Panc1 (cell line): ENCODE measurements around the gene COLEC11. TPM values are rescaled to one million over a fixed set of nuclear protein-coding genes. Genes with fewer than 3 reads are reported as not detected.

Experiments
- ATAC-seq: fragments of 200-7000 bp; cut with Tn5 transposase; 2 replicates; pipeline ENCODE4 v1.9.1; 2020; ENCODE audit warnings: mild to moderate bottlenecking, moderate library complexity
- BruUV-seq: library from RNA; stranded (reverse); fragments of 400-500 nt; replicated peaks from 2 replicates; lab custom pipeline; 2021; lab: Mats Ljungman, UMichigan
- CTCF ChIA-PET: fragments of 300-600 bp; sonication (Branson Sonifier 250); formaldehyde crosslinking; loops from one replicate; lab custom pipeline; 2022; ENCODE audit warnings: antibody characterized with exemption; lab: Charles Lee
- POLR2A ChIA-PET: fragments of 300-600 bp; sonication (Branson Sonifier 250); formaldehyde crosslinking; loops from one replicate; lab custom pipeline; 2022; ENCODE audit warnings: antibody characterized with exemption; lab: Charles Lee
- DNase-seq: peaks from one replicate; pipeline ENCODE4 v3.0.0-alpha.2; 2010; ENCODE audit warnings: low read depth, low spot score
- H3K27ac ChIP-seq: 2 replicates; pipeline ENCODE4 v1.5.1; 2011; ENCODE audit warnings: mild to moderate bottlenecking, low read length, inconsistent platforms
- H3K27me3 ChIP-seq: fragments of 200-500 bp; sonication (Bioruptor generic); 2 replicates; pipeline ENCODE4 v1.6.0; 2014; ENCODE audit warnings: low read length, inconsistent platforms; ENCODE audit not compliant: control insufficient read depth, insufficient read depth
- H3K36me3 ChIP-seq: fragments of 200-500 bp; sonication (Bioruptor generic); 2 replicates; pipeline ENCODE4 v1.5.1; 2014; ENCODE audit warnings: inconsistent platforms, mild to moderate bottlenecking, low read length, moderate library complexity; ENCODE audit not compliant: control insufficient read depth, insufficient read depth
- H3K4me1 ChIP-seq: 2 replicates; pipeline ENCODE4 v1.5.1; 2011; ENCODE audit warnings: inconsistent platforms, mild to moderate bottlenecking, low read length, moderate library complexity; ENCODE audit not compliant: control insufficient read depth, insufficient read depth
- H3K4me3 ChIP-seq, 2 experiments: 2 replicates each; pipeline ENCODE4 v1.5.1; 2011 to 2012; ENCODE audit warnings: low read depth in 2 of 2, low read length in 2 of 2, mild to moderate bottlenecking in 2 of 2, inconsistent platforms in 1 of 2, moderate library complexity in 1 of 2
- H3K9me3 ChIP-seq: fragments of 200-500 bp; sonication (Bioruptor generic); 2 replicates; pipeline ENCODE4 v1.5.1; 2014; ENCODE audit warnings: low read depth, mild to moderate bottlenecking, inconsistent platforms, low read length, moderate library complexity; ENCODE audit not compliant: control insufficient read depth, insufficient read depth
- POLR2AphosphoS5 ChIP-seq: IDR thresholded peaks from 2 replicates; pipeline ENCODE4 v1.6.1; 2012; ENCODE audit warnings: mild to moderate bottlenecking, low read depth, low read length, moderate library complexity
- SIN3A ChIP-seq: IDR thresholded peaks from 2 replicates; pipeline ENCODE4 v1.6.1; 2012; ENCODE audit warnings: low read depth, mild to moderate bottlenecking, low read length, moderate library complexity, borderline replicate concordance; ENCODE audit not compliant: insufficient read depth
- TCF7L2 ChIP-seq: IDR thresholded peaks from 2 replicates; pipeline ENCODE4 v1.6.1; 2011; ENCODE audit warnings: mild to moderate bottlenecking, low read depth, low read length, inconsistent platforms
- in situ Hi-C: cut with HindIII; loops from 2 replicates; pipeline ENCODE4 v1.10.0; 2016; ENCODE audit warnings: low sequenced_read_pairs, low pct_unique_long_range_greater_than_20kb
- intact Hi-C: fragments of 100-400 bp; cut with micrococcal nuclease; formaldehyde crosslinking; loops from one replicate; pipeline ENCODE4 v1.10.0; 2022; ENCODE audit not compliant: unreplicated experiment
- total RNA-seq: library from RNA; stranded (reverse); gene quantifications from one replicate; pipeline ENCODE4 v1.2.1, GENCODE V29; 2021; ENCODE audit not compliant: unreplicated experiment
- TF ChIP-seq, protein P1 (sequence below): fragments of 450-650 bp; IDR thresholded peaks from 2 replicates; pipeline ENCODE4 v1.5.1; 2017; ENCODE audit warnings: mild to moderate bottlenecking
- TF ChIP-seq, protein P2 (sequence below), 2 experiments: IDR thresholded peaks; 2 replicates each; pipeline ENCODE4 v1.6.1; 2011 to 2012; ENCODE audit warnings: low read depth in 2 of 2, control low read depth in 1 of 2, low read length in 1 of 2, mild to moderate bottlenecking in 1 of 2, moderate library complexity in 1 of 2; ENCODE audit not compliant: insufficient read depth in 1 of 2

COLEC11 gene
- total RNA-seq, 1 experiment from 2014 or later, result 0.31 TPM

DNA sequence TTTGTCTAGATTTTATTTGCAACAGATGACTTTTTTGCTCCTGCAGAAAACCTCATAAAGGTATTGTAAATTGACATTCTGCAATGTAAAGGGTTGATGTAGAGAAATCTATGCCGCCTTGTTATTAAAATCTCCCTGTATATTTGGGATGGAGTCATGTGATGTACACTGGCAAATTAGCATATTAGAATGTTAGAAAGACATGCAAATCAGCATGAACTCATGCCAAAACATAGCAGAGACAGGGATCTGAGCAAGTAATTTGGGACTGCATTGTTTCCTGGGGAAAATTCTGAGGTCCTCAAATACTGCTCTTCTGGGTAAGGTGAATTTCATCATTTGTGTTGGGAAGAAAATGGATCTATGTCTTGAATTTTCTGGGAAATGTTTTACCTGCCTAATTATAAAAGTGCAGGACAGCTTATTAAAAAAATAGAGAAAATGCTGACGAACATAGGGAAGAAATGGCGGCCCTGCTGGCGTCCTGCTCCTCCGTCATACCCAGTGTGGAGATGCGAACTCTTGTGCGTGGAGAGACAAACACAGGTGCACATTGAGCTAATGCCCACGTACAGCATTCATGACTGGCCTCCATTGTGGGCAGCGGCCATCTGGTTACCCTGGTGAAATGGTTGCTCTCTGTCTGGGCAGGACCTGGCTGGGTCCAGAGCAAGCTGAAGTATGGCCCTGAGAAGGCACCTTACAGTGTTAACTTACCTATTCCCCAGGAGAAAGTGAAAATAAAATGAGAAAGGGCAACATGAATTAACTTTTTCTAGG lies 79.3 kb downstream of the COLEC11 start:
- no peak overlapping the region for H3K27ac ChIP-seq
- H3K4me1 ChIP-seq, result no peaks in the 10 kb centered on the region
- no peaks in the 10 kb centered on the region for H3K36me3 ChIP-seq
- CTCF ChIA-PET, result no interaction called here
- no TSS peak for BruUV-seq
- H3K4me3 ChIP-seq, result no peak overlapping the region
- peaks cover 4% of the 10 kb centered on the region; the same call in 1 of the 2 replicates for H3K27me3 ChIP-seq
- no peak for TF ChIP-seq TCF7L2
- TF ChIP-seq, protein P1, sequence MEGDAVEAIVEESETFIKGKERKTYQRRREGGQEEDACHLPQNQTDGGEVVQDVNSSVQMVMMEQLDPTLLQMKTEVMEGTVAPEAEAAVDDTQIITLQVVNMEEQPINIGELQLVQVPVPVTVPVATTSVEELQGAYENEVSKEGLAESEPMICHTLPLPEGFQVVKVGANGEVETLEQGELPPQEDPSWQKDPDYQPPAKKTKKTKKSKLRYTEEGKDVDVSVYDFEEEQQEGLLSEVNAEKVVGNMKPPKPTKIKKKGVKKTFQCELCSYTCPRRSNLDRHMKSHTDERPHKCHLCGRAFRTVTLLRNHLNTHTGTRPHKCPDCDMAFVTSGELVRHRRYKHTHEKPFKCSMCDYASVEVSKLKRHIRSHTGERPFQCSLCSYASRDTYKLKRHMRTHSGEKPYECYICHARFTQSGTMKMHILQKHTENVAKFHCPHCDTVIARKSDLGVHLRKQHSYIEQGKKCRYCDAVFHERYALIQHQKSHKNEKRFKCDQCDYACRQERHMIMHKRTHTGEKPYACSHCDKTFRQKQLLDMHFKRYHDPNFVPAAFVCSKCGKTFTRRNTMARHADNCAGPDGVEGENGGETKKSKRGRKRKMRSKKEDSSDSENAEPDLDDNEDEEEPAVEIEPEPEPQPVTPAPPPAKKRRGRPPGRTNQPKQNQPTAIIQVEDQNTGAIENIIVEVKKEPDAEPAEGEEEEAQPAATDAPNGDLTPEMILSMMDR, result no peak
- TF ChIP-seq, protein P2, sequence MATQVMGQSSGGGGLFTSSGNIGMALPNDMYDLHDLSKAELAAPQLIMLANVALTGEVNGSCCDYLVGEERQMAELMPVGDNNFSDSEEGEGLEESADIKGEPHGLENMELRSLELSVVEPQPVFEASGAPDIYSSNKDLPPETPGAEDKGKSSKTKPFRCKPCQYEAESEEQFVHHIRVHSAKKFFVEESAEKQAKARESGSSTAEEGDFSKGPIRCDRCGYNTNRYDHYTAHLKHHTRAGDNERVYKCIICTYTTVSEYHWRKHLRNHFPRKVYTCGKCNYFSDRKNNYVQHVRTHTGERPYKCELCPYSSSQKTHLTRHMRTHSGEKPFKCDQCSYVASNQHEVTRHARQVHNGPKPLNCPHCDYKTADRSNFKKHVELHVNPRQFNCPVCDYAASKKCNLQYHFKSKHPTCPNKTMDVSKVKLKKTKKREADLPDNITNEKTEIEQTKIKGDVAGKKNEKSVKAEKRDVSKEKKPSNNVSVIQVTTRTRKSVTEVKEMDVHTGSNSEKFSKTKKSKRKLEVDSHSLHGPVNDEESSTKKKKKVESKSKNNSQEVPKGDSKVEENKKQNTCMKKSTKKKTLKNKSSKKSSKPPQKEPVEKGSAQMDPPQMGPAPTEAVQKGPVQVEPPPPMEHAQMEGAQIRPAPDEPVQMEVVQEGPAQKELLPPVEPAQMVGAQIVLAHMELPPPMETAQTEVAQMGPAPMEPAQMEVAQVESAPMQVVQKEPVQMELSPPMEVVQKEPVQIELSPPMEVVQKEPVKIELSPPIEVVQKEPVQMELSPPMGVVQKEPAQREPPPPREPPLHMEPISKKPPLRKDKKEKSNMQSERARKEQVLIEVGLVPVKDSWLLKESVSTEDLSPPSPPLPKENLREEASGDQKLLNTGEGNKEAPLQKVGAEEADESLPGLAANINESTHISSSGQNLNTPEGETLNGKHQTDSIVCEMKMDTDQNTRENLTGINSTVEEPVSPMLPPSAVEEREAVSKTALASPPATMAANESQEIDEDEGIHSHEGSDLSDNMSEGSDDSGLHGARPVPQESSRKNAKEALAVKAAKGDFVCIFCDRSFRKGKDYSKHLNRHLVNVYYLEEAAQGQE (IDR thresholded peaks at IDR 0.05; ENCODE audit: insufficient read depth in 1 of 2, low read depth in 2 of 2, low read length in 1 of 2), result no peak
- no peak for TF ChIP-seq SIN3A
- no peak for TF ChIP-seq POLR2AphosphoS5
- POLR2A ChIA-PET, result no interaction called here
- ATAC-seq, result no peak
- no peaks in the 10 kb centered on the region for H3K9me3 ChIP-seq
- intact Hi-C loops, result no loop called here
- in situ Hi-C loops, result no loop called here
- DNase-seq, result no peak

- in situ Hi-C loops, result no loop called here
- no peak for DNase-seq
- Histone ChIP-seq H3K36me3 (no peaks in the 10 kb centered on the region), H3K27ac (no peak overlapping the region), H3K9me3 (no peaks in the 10 kb centered on the region), H3K27me3 (peaks cover 4% of the 10 kb centered on the region; the same call in 1 of the 2 replicates), H3K4me1 (no peaks in the 10 kb centered on the region), H3K4me3 (no peak overlapping the region)
- BruUV-seq, result no TSS peak
- ChIA-PET POLR2A (no interaction called here), CTCF (no interaction called here)
- TF ChIP-seq POLR2AphosphoS5 (no peak), SIN3A (no peak), TCF7L2 (no peak)
- TF ChIP-seq, protein P2 (IDR thresholded peaks at IDR 0.05; ENCODE audit: insufficient read depth in 1 of 2, low read depth in 2 of 2, low read length in 1 of 2), result no peak
- TF ChIP-seq, protein P1, result no peak
- no peak for ATAC-seq
- intact Hi-C loops, result no loop called here
These were observed 80.8 kb downstream of the COLEC11 start for GRCh38 chr2:3675687-3676086.
